Activated naive CD8-positive, alpha-beta T cell (primary cell): ENCODE results near the gene CHTOP.

Experiments used
- H3K27ac Mint-ChIP-seq: one replicate; pipeline ENCODE4 v1.8.0; 2021; ENCODE audit warnings: mixed read lengths
- H3K27me3 Mint-ChIP-seq: one replicate; pipeline ENCODE4 v1.8.0; 2021; ENCODE audit warnings: mixed read lengths
- H3K36me3 Mint-ChIP-seq: one replicate; pipeline ENCODE4 v1.8.0; 2021; ENCODE audit warnings: mixed read lengths
- H3K4me1 Mint-ChIP-seq: one replicate; pipeline ENCODE4 v1.8.0; 2021; ENCODE audit warnings: low read depth, mixed read lengths
- H3K4me3 Mint-ChIP-seq: one replicate; pipeline ENCODE4 v1.8.0; 2021; ENCODE audit warnings: mild to moderate bottlenecking, mixed read lengths
- H3K9me3 Mint-ChIP-seq: one replicate; pipeline ENCODE4 v1.8.0; 2021; ENCODE audit warnings: low read depth, mixed read lengths

CHTOP gene

DNA sequence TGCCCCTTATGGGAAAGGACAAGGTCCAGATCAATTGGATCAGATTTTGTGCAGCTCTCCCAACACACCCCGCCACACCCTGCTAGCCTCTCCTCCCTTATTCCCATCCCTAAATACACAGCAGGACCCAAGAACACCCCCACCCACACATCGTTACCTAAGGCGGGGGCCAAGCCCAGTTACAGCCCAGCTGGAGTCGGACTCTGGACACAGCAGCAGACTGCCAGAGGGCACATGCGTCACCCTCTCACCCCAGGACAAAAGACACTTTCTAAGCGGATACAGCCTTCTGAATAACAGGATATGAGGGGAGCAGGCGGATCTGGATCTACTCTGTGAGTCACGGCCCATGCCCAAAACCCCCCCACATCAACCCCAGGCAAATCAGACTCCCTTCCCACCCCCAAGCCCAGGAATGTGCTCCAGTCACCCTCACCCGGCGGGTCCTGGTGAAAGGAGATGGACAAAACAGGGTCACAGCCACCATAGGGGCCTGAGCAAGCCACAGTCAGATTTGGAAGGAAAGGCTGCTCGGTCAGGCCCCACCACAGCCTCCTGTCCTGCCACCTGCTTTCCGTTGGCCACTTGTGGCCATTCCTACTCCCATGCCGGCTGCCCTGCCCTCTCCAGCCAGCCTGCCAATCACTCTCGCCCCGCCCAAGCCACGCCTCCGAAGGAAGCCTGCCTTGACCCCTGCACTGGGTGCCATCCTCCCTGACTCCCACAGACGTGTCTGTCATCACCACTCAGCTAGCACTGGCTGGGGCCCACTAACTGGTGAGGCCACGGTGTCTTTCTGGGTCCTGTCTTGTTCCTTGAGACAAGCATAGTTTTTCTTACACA is 24.9 kb upstream of the CHTOP start:
- no peak overlapping the region for H3K4me3 Mint-ChIP-seq
- no peak overlapping the region for H3K27ac Mint-ChIP-seq
- H3K36me3 Mint-ChIP-seq, result no peaks in the 10 kb centered on the region
- H3K9me3 Mint-ChIP-seq, result no peaks in the 10 kb centered on the region
- H3K27me3 Mint-ChIP-seq, result no peaks in the 10 kb centered on the region
- H3K4me1 Mint-ChIP-seq, result no peaks in the 10 kb centered on the region

- Mint-ChIP-seq H3K36me3 (no peaks in the 10 kb centered on the region), H3K27me3 (no peaks in the 10 kb centered on the region), H3K27ac (no peak overlapping the region), H3K9me3 (no peaks in the 10 kb centered on the region), H3K4me1 (no peaks in the 10 kb centered on the region), H3K4me3 (no peak overlapping the region)
Measured at GRCh38 chr1:153609585-153609907, 24.3 kb upstream of the CHTOP start.

DNA sequence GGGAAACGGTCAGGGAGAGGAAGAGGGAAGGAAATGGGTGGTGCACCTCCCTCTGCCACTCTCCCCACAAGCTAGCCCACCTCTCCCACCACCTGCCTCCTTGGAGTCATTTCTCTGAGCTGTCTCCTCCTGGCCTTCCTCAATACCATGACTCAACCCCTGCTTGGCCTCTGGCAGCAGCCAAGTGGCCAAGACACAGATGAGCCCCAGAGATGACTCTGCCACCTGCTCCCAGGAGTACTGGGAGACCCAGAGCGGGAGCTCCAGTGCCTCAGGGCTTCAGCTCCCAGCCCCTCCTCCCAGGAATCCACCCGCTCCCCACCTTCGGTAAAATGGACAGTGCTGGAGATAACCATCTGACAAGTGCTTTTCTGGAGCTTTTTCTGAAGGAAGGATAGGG is 23.5 kb upstream of the CHTOP start:
- no peaks in the 10 kb centered on the region for H3K27me3 Mint-ChIP-seq
- H3K36me3 Mint-ChIP-seq, result no peaks in the 10 kb centered on the region

DNA sequence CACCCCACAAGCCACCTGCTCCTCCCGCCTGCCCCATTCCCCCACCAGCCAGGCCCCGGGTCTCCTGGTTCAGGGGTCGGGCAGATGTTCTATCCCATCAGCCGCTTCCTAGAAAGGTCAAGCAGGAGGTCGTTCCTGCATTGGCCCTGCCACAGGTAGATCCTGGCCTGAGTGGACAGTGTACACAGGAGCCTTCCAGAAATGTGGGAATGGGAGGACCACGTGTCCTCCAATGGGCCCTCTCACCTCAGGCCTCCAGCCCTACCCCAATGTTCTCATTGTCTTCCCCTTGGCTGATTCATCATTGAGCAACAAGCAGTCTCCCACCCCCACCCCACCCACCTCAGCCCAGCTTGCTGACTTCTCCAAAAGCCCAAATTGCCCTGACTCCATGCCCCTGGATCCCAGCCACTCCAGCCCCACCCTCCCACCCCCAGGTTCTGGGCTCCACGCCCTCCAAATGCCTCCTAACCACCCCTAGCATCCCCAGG is 23.0 kb upstream of the CHTOP start:
- Mint-ChIP-seq H3K4me1 (no peaks in the 10 kb centered on the region), H3K27ac (no peak overlapping the region), H3K36me3 (no peaks in the 10 kb centered on the region)

More for the DNA sequence above, 23.5 kb upstream of the CHTOP start:
- Mint-ChIP-seq H3K4me3 (no peak overlapping the region), H3K4me1 (no peaks in the 10 kb centered on the region), H3K27ac (no peak overlapping the region), H3K9me3 (no peaks in the 10 kb centered on the region)

GRCh38 chr1:153611356-153611755 is 22.5 kb upstream of the CHTOP start:
- no peak overlapping the region for H3K4me3 Mint-ChIP-seq
- H3K36me3 Mint-ChIP-seq, result no peaks in the 10 kb centered on the region
- no peaks in the 10 kb centered on the region for H3K9me3 Mint-ChIP-seq
- no peaks in the 10 kb centered on the region for H3K27me3 Mint-ChIP-seq
- H3K27ac Mint-ChIP-seq, result no peak overlapping the region
- H3K4me1 Mint-ChIP-seq, result no peaks in the 10 kb centered on the region

More for the DNA sequence above, 23.0 kb upstream of the CHTOP start:
- no peak overlapping the region for H3K4me3 Mint-ChIP-seq
- no peaks in the 10 kb centered on the region for H3K9me3 Mint-ChIP-seq
- no peaks in the 10 kb centered on the region for H3K27me3 Mint-ChIP-seq

GRCh38 chr1:153612111-153612754 is 21.6 kb upstream of the CHTOP start:
- Mint-ChIP-seq H3K27me3 (no peaks in the 10 kb centered on the region), H3K4me1 (no peaks in the 10 kb centered on the region), H3K4me3 (no peak overlapping the region), H3K27ac (no peak overlapping the region), H3K36me3 (no peaks in the 10 kb centered on the region), H3K9me3 (no peaks in the 10 kb centered on the region)

- H3K36me3 Mint-ChIP-seq, result no peaks in the 10 kb centered on the region
- no peaks in the 10 kb centered on the region for H3K27me3 Mint-ChIP-seq
- no peaks in the 10 kb centered on the region for H3K4me1 Mint-ChIP-seq
- H3K27ac Mint-ChIP-seq, result no peak within 1 kb of the TSS
- no peaks in the 10 kb centered on the region for H3K9me3 Mint-ChIP-seq
- H3K4me3 Mint-ChIP-seq, result no peak within 1 kb of the TSS
Measured at GRCh38 chr1:153612755-153613331, 21.0 kb upstream of the CHTOP start, which contains the start of gene S100A16. S100A16 (minus strand) TSS chr1:153613137; CDS start chr1:153608151, 4,986 bp downstream.

- H3K27ac Mint-ChIP-seq, result no peak overlapping the region
- H3K4me1 Mint-ChIP-seq, result no peaks in the 10 kb centered on the region
- no peak overlapping the region for H3K4me3 Mint-ChIP-seq
- no peaks in the 10 kb centered on the region for H3K36me3 Mint-ChIP-seq
- H3K27me3 Mint-ChIP-seq, result no peaks in the 10 kb centered on the region
- no peaks in the 10 kb centered on the region for H3K9me3 Mint-ChIP-seq
Measured at GRCh38 chr1:153613406-153613805, 20.5 kb upstream of the CHTOP start.

GRCh38 chr1:153614189-153614900 is 19.5 kb upstream of the CHTOP start:
- Mint-ChIP-seq H3K27ac (no peak overlapping the region), H3K9me3 (no peaks in the 10 kb centered on the region), H3K4me1 (no peaks in the 10 kb centered on the region), H3K4me3 (no peak overlapping the region), H3K27me3 (no peaks in the 10 kb centered on the region), H3K36me3 (no peaks in the 10 kb centered on the region)

- Mint-ChIP-seq H3K36me3 (no peaks in the 10 kb centered on the region), H3K4me3 (no peak overlapping the region), H3K4me1 (no peaks in the 10 kb centered on the region), H3K27ac (no peak overlapping the region), H3K27me3 (no peaks in the 10 kb centered on the region), H3K9me3 (no peaks in the 10 kb centered on the region)
Measured at GRCh38 chr1:153614906-153615305, 19.0 kb upstream of the CHTOP start.

DNA sequence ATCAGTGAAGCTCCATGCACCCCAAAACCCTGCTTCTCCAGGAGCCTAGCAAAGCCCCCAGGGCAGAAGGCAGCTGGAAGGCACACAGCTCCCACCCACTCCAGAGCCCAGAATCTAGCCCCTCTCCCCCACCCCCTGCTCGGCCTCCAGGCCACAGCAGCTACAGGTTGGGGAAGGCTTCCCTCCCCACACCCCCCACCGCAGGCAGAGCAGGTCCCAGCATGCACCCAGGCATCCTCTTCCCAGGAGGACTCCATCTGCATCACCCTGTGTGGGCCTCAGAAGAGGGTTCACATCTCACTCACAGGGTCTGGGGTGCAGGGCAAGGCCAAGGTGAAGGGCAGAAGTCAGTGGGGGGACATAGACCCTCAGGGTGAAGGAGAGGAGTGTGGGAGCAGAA is 18.5 kb upstream of the CHTOP start:
- Mint-ChIP-seq H3K4me1 (no peaks in the 10 kb centered on the region), H3K9me3 (no peaks in the 10 kb centered on the region), H3K36me3 (no peaks in the 10 kb centered on the region), H3K4me3 (no peak overlapping the region), H3K27ac (no peak overlapping the region), H3K27me3 (no peaks in the 10 kb centered on the region)

DNA sequence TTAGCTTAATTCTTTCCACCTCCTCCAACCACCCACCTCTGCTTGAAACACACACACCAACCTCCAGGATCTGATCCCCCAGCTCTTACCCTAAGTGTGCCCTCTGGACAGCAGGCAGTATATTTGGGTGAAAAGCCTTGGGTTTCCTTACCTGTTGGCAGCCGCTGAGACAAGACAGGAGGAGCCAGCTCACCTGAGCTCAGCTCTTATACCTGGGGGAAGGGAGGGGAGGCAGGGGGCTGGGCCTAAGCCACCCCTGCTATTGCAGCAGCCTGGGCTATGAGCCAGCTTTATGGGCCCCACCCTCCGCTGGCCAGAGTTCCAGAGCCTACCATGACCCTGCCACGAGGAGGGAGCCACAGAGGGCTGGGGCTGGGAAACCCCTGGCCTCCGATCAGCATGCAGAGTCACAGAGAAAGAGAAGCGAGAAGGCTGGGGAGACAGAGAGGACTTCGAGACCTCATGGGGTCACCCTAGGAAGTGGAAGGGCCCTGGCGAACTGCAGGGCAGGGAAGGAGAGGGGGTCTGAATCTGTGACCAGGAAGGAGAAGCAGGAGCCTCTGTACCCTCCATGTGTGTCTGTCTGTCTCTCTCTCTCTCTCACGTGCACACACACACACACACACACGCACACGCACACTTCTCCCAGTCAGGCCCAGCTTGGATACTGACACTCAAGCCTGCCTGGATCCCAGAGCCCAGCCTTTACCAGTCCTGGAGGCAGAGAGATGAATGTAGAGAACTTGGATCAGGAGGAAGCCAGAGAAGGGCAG is 17.5 kb upstream of the CHTOP start, which contains the start of gene S100A14:
S100A14 (minus strand) TSS at position 182 of the 773 bp plus-strand sequence. CDS start 467 bp downstream, outside the sequence.
- no peaks in the 10 kb centered on the region for H3K36me3 Mint-ChIP-seq
- no peak within 1 kb of the TSS for H3K27ac Mint-ChIP-seq
- H3K27me3 Mint-ChIP-seq, result no peaks in the 10 kb centered on the region
- H3K4me3 Mint-ChIP-seq, result no peak within 1 kb of the TSS
- H3K9me3 Mint-ChIP-seq, result no peaks in the 10 kb centered on the region
- H3K4me1 Mint-ChIP-seq, result no peaks in the 10 kb centered on the region

- no peak overlapping the region for H3K27ac Mint-ChIP-seq
- no peak overlapping the region for H3K4me3 Mint-ChIP-seq
- H3K4me1 Mint-ChIP-seq, result no peaks in the 10 kb centered on the region
- H3K9me3 Mint-ChIP-seq, result no peaks in the 10 kb centered on the region
- H3K36me3 Mint-ChIP-seq, result no peaks in the 10 kb centered on the region
- H3K27me3 Mint-ChIP-seq, result no peaks in the 10 kb centered on the region
Measured at GRCh38 chr1:153616917-153617311, 17.0 kb upstream of the CHTOP start.

DNA sequence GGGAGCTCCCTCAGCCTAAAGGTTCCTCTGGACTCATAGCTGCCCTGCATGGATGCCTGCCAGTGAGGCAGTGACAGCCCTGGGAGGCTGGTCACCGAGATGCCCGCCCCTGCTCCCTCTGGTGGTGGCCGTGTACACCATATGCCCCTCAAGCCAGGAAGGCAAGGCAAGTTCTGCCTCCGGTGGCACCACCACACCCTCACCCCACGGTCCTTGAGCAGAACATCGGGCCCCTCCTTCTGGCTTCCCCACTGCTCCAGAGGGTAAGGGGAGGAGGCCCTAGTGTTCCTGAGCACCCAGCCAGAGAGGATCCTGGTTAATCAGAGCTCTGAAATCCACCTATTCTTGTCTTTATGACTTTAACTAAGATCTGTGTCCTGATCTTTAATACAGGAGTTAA is 16.2 kb upstream of the CHTOP start:
- H3K4me1 Mint-ChIP-seq, result no peaks in the 10 kb centered on the region
- H3K9me3 Mint-ChIP-seq, result no peaks in the 10 kb centered on the region
- no peaks in the 10 kb centered on the region for H3K27me3 Mint-ChIP-seq
- no peak overlapping the region for H3K4me3 Mint-ChIP-seq
- no peak overlapping the region for H3K27ac Mint-ChIP-seq
- H3K36me3 Mint-ChIP-seq, result no peaks in the 10 kb centered on the region
